Stomach (tissue), 9 donors: ENCODE results near the gene LSM3. TPM values are rescaled to one million over a fixed set of nuclear protein-coding genes. Genes with fewer than 3 reads are reported as not detected.

Experiments used
- DNase-seq, 2 donors: peaks; one replicate each; pipeline versions ENCODE4 v3.0.0 to v3.0.0-alpha.2; 2013 to 2019
- H3K27ac ChIP-seq, 5 donors: fragments of 200-600 bp in 4 of 5; sonication (generic) in 4 of 5; one replicate each; pipeline ENCODE4 v1.5.1; 2013 to 2019; ENCODE audit warnings: mild to moderate bottlenecking in 1 of 5, moderate library complexity in 1 of 5
- H3K27me3 ChIP-seq, 3 donors: fragments of 200-600 bp; sonication (generic); one replicate each; pipeline ENCODE4 v1.5.1; 2017 to 2019; ENCODE audit warnings: mixed run types in 1 of 3
- H3K36me3 ChIP-seq, 4 donors: fragments of 200-600 bp; sonication (generic); 1 replicate in 3 of 4; 2 replicates in 1 of 4; pipeline ENCODE4 v1.5.1; 2016 to 2019
- H3K4me1 ChIP-seq, 4 donors: fragments of 200-600 bp; sonication (generic); one replicate each; pipeline ENCODE4 v1.5.1; 2016 to 2019
- H3K4me3 ChIP-seq, 4 donors: fragments of 200-600 bp; sonication (generic) in 3 of 4; one replicate each; pipeline ENCODE4 v1.5.1; 2016 to 2019; ENCODE audit warnings: mild to moderate bottlenecking in 1 of 4
- H3K9me3 ChIP-seq, 4 donors: fragments of 200-600 bp; sonication (generic); one replicate each; pipeline ENCODE4 v1.5.1; 2016 to 2019
- EP300 ChIP-seq: sonication (generic); formaldehyde crosslinking; IDR thresholded peaks from one replicate; pipeline ENCODE4 v1.6.1; 2017; ENCODE audit warnings: antibody characterized with exemption
- POLR2A ChIP-seq, 4 donors: fragments of 450-650 bp; IDR thresholded peaks; one replicate each; pipeline ENCODE4 v1.6.1; 2016; ENCODE audit warnings: antibody characterized with exemption in 4 of 4, control low read depth in 2 of 4, mild to moderate bottlenecking in 1 of 4, moderate library complexity in 1 of 4
- POLR2AphosphoS5 ChIP-seq, 3 donors: sonication (generic); formaldehyde crosslinking; IDR thresholded peaks; one replicate each; pipeline ENCODE4 v1.6.1; 2016; ENCODE audit warnings: antibody characterized with exemption in 3 of 3
- WGBS, 5 donors: extraction: QIAGEN DNeasy Blood & Tissue Kit in 3 of 5; methylation state at CpG; one replicate each; pipeline versions ENCODE4 v1.1.5 to v1.1.7; 2013 to 2018; 5-methylcytosine and 5-hydroxymethylcytosine counted together
- intact Hi-C: fragments of 100-400 bp; cut with DNase I; formaldehyde crosslinking; loops from one replicate; pipeline ENCODE4 v1.15.1; 2023; ENCODE audit warnings: low total_unique reads
- polyA plus RNA-seq, 3 donors: library from polyadenylated mRNA; stranded (reverse); fragments of 200-250 nt; gene quantifications; one replicate each; pipeline ENCODE4 v1.2.3, GENCODE V29; 2013
- total RNA-seq, 5 donors: library from RNA; depleted of rRNA; stranded (reverse); fragments of >200 nt; gene quantifications; one replicate each; pipeline versions ENCODE4 v1.1.0 to v1.2.3, GENCODE V29; 2014 to 2016
- TF ChIP-seq, protein P1 (sequence below), 7 experiments: fragments of 450-650 bp in 4 of 7; fragments of 200-600 bp in 3 of 7; sonication (generic) in 3 of 7; IDR thresholded peaks; one replicate each; pipeline ENCODE4 v1.5.1; 2016 to 2019; ENCODE audit warnings: antibody characterized with exemption in 7 of 7, control low read depth in 2 of 7, mild to moderate bottlenecking in 1 of 7
- donor health status: healthy with polysubstance abuse.
- donor health status: Bipolar disorder and iron deficiency.
- donor health status: healthy.

Gene LSM3
- total and polyA plus RNA-seq, 8 donors = 2.2 to 15.0 (median 11.0) TPM

GRCh38 chr3:14137004-14137403 lies 41.6 kb upstream of the LSM3 start:
- peak in 1 of 2 donors; percentile 67 for DNase-seq
- TF ChIP-seq POLR2AphosphoS5 (IDR thresholded peaks at IDR 0.05) = no peak
- no peak for TF ChIP-seq POLR2A (IDR thresholded peaks at IDR 0.05)
- no peak for TF ChIP-seq EP300
- TF ChIP-seq, protein P1, sequence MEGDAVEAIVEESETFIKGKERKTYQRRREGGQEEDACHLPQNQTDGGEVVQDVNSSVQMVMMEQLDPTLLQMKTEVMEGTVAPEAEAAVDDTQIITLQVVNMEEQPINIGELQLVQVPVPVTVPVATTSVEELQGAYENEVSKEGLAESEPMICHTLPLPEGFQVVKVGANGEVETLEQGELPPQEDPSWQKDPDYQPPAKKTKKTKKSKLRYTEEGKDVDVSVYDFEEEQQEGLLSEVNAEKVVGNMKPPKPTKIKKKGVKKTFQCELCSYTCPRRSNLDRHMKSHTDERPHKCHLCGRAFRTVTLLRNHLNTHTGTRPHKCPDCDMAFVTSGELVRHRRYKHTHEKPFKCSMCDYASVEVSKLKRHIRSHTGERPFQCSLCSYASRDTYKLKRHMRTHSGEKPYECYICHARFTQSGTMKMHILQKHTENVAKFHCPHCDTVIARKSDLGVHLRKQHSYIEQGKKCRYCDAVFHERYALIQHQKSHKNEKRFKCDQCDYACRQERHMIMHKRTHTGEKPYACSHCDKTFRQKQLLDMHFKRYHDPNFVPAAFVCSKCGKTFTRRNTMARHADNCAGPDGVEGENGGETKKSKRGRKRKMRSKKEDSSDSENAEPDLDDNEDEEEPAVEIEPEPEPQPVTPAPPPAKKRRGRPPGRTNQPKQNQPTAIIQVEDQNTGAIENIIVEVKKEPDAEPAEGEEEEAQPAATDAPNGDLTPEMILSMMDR (IDR thresholded peaks at IDR 0.05) = no peak

DNA sequence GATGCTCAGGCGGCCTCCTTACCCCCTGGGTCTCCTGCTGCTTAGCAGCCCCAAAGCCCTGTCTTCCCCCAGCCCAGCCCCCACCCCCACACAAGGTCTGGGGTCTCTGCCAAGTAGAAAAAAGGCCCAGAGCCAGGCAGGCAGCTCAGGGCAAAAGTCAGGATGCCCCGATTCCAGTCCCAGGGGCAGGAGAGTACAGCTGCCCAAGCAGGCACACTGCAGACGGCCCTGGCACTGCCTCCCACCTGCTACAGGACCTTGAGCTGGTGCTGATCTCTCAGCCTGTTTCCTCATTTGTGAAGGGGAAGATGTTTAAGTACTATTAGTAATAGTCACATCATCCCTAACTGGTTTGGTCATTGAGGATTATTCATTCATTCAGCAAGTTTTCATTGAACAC lies 41.2 kb upstream of the LSM3 start:
- H3K36me3 ChIP-seq = peaks cover 64 to 100% (median 98%) of the 10 kb centered on the region in 4 donors
- no peaks in the 10 kb centered on the region for H3K27me3 ChIP-seq
- peak overlapping the region in 1 of 5 donors; percentile 60 for H3K27ac ChIP-seq
- H3K9me3 ChIP-seq = no peaks in the 10 kb centered on the region
- no peak overlapping the region for H3K4me3 ChIP-seq
- TF ChIP-seq EP300 = no peak
- no peak for TF ChIP-seq POLR2AphosphoS5 (IDR thresholded peaks at IDR 0.05)
- intact Hi-C loops = no loop called here
- peaks cover 0 to 19% (median under 1%) of the 10 kb centered on the region in 4 donors for H3K4me1 ChIP-seq
- WGBS, 5 donors = 51 to 68% (median 61%) methylated on average over 3 of the region's 3 CpGs
- DNase-seq = no peak

More at GRCh38 chr3:14137004-14137403, 41.6 kb upstream of the LSM3 start:
- 75 to 100% (median 76%) methylated on average over 2 to 3 of the region's 3 CpGs for WGBS, 5 donors
- H3K4me3 ChIP-seq = no peak overlapping the region
- no peaks in the 10 kb centered on the region for H3K27me3 ChIP-seq
- H3K4me1 ChIP-seq = peaks cover 0 to 18% (median 0%) of the 10 kb centered on the region in 4 donors
- H3K9me3 ChIP-seq = no peaks in the 10 kb centered on the region
- H3K36me3 ChIP-seq = peaks cover 64 to 100% (median 98%) of the 10 kb centered on the region in 4 donors
- H3K27ac ChIP-seq = peak overlapping the region in 2 of 5 donors; percentile 33 to 60
- intact Hi-C loops = no loop called here

GRCh38 chr3:14138109-14138877 lies 40.3 kb upstream of the LSM3 start:
- no peak overlapping the region for H3K4me3 ChIP-seq
- H3K4me1 ChIP-seq = peaks cover 0 to 28% (median 8%) of the 10 kb centered on the region in 4 donors
- H3K27ac ChIP-seq = peak overlapping the region in 1 of 5 donors; percentile 5
- H3K9me3 ChIP-seq = no peaks in the 10 kb centered on the region
- H3K36me3 ChIP-seq = peaks cover 60 to 96% (median 94%) of the 10 kb centered on the region in 4 donors
- intact Hi-C loops = no loop called here
- no peaks in the 10 kb centered on the region for H3K27me3 ChIP-seq
- WGBS, 5 donors = 88 to 94% (median 92%) methylated on average over 16 of the region's 16 CpGs
- DNase-seq = no peak
- TF ChIP-seq POLR2A (IDR thresholded peaks at IDR 0.05) (no peak), POLR2AphosphoS5 (IDR thresholded peaks at IDR 0.05) (no peak), EP300 (no peak)
- TF ChIP-seq, protein P1 (IDR thresholded peaks at IDR 0.05) = no peak

DNA sequence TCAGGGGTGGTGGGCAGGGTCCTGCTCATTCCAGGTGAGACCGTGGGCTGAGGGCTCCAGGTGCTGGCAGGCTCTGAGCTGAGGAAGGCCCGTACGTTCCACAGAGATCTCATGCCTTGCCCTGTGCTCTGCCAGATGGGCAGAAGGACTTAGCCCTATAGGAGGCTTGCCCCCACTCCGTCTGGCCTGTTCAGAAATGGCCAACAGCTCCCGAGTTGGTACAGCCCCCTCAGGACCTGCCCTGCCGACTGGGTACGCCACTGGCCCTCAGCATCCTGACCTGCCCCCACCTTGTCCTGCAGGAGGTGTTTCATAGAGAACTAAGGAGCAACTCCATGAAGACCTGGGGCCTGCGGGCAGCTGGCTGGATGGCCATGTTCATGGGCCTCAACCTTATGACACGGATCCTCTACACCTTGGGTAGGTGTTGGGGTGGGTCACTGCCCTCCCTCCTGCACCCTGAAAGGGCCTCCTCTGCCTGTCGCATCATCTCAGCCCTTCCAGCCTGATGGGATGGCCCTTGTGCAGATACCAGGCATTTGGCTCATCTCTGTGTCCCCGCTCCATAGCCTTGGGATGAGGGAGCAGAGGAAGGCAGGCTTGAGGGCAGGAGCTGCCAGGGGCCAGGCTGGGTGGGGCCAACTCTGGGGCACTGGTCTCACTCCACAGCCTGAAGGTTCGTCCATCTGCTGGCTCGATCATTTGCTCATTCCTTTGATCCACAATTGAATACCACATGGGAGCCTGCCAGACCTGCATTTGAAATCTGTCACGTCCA lies 39.5 kb upstream of the LSM3 start:
- no peak for DNase-seq
- no peak overlapping the region for H3K4me3 ChIP-seq
- no peaks in the 10 kb centered on the region for H3K27me3 ChIP-seq
- 80 to 91% (median 90%) methylated on average over 10 to 14 of the region's 14 CpGs for WGBS, 5 donors
- no peaks in the 10 kb centered on the region for H3K9me3 ChIP-seq
- TF ChIP-seq POLR2AphosphoS5 (IDR thresholded peaks at IDR 0.05) (no peak), POLR2A (IDR thresholded peaks at IDR 0.05) (no peak), EP300 (no peak)
- TF ChIP-seq, protein P1 (IDR thresholded peaks at IDR 0.05) = no peak
- intact Hi-C loops = no loop called here
- peaks cover 52 to 89% (median 86%) of the 10 kb centered on the region in 4 donors for H3K36me3 ChIP-seq
- peaks cover 4 to 36% (median 16%) of the 10 kb centered on the region in 4 donors for H3K4me1 ChIP-seq
- H3K27ac ChIP-seq = peak overlapping the region in 1 of 5 donors; percentile 5
